Cardiac fibroblast (primary cell): ENCODE results near the gene FANCD2.
"Not testable (repeated sequence)": the region's sequence is repeated elsewhere in the genome, so short reads cannot be mapped to it uniquely, and the experiment has no call there.

ENCODE experiments used
- DNase-seq, 2 donors: peaks; one replicate each; pipeline versions ENCODE4 v3.0.0 to v3.0.0-alpha.2; 2010; ENCODE audit warnings: low read depth in 2 of 2
- H3K4me3 ChIP-seq, 2 donors: replicated peaks in 1 of 2; 1 replicate in 1 of 2; 2 replicates in 1 of 2; pipeline ENCODE4 v1.5.1; 2011; ENCODE audit warnings: low read depth in 2 of 2, low read length in 2 of 2, mild to moderate bottlenecking in 2 of 2, moderate library complexity in 1 of 2
- TF ChIP-seq, protein P1 (sequence below): IDR thresholded peaks from one replicate; pipeline ENCODE4 v1.5.1; 2011; ENCODE audit warnings: low read depth, mild to moderate bottlenecking, low read length, inconsistent platforms

The FANCD2 gene

DNA sequence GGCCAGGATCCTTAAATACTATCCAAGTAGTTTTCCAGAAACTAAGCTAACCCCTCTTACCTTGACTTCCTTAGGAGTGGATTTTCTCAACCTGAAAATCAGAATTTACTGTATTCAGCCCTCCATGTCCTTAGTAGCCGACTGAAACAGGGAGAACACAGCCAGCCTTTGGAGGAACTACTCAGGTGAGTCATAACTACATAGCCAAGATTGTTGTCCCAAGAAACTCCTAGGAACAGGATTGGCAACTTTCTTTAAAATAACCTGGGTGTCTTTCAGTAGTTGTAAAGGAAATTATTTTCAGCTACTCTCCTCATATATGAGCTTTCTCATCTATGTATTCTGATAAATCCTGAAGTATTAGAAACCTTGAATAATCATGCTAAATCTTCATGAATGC lies 59.5 kb downstream of the FANCD2 start:
- H3K4me3 ChIP-seq = no peak overlapping the region
- TF ChIP-seq, protein P1, sequence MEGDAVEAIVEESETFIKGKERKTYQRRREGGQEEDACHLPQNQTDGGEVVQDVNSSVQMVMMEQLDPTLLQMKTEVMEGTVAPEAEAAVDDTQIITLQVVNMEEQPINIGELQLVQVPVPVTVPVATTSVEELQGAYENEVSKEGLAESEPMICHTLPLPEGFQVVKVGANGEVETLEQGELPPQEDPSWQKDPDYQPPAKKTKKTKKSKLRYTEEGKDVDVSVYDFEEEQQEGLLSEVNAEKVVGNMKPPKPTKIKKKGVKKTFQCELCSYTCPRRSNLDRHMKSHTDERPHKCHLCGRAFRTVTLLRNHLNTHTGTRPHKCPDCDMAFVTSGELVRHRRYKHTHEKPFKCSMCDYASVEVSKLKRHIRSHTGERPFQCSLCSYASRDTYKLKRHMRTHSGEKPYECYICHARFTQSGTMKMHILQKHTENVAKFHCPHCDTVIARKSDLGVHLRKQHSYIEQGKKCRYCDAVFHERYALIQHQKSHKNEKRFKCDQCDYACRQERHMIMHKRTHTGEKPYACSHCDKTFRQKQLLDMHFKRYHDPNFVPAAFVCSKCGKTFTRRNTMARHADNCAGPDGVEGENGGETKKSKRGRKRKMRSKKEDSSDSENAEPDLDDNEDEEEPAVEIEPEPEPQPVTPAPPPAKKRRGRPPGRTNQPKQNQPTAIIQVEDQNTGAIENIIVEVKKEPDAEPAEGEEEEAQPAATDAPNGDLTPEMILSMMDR = no peak
- no peak for DNase-seq

DNA sequence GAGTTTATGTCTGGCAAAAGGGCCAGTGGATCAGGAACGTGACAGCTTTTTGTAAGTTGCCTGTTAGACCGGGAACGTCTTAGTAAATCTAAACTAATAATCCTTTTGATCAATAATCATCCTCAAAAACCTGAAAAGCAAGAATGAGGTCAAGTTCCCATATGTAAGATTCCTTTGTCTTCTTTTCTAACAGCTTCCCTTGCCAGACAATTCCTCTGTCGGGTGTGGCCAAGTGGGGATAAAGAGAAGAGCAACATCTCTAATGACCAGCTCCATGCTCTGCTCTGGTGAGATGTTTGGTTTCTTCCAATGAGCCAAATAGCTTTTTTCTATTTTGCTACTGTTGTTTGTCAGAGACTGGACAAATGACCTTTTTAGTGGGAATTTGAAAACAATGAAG lies 62.0 kb downstream of the FANCD2 start:
- no peak overlapping the region for H3K4me3 ChIP-seq
- no peak for DNase-seq
- TF ChIP-seq, protein P1 = no peak

DNA sequence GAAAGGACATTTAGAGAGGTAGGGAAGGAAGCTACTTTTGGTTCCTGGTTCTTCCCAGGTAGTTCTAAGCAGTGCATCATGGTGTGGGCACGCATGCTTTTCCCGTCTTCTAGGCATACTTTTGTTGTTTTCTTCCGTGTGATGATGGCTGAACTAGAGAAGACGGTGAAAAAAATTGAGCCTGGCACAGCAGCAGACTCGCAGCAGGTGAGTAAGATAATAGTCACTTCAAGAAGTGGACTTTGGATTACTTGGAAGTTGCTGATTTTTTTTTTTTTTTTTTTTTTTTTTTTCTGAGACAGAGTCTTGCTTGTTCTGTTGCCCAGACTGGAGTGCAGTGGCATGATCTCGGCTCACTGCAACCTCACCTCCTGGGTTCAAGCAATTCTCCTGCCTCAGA lies 63.9 kb downstream of the FANCD2 start:
- H3K4me3 ChIP-seq = no peak overlapping the region
- TF ChIP-seq, protein P1 = no peak
- no peak for DNase-seq

DNA sequence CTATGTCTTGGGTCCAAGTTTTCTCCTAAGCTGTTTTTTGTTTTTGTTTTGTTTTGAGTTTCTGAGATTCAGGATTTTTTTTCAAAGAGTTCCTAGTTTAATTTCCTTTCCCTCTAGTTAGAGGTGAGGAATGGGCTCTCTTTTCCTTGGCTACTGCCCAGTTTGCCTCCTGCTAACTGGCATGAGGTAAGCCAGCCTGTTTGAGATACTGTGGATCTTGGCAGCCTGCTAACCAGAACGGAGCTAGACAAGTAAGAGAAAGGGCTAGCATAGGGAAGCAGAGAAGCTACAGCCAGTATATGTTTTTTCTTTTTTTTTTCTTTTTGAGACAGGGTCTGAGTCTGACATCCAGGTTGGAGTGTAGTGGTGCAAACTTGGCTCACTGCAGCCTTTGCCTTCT lies 64.5 kb downstream of the FANCD2 start:
- H3K4me3 ChIP-seq, DNase-seq: not testable (repeated sequence)

DNA sequence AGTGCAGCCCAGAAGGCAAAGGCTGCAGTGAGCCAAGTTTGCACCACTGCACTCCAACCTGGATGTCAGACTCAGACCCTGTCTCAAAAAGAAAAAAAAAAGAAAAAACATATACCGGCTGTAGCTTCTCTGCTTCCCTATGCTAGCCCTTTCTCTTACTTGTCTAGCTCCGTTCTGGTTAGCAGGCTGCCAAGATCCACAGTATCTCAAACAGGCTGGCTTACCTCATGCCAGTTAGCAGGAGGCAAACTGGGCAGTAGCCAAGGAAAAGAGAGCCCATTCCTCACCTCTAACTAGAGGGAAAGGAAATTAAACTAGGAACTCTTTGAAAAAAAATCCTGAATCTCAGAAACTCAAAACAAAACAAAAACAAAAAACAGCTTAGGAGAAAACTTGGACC lies 65.2 kb downstream of the FANCD2 start:
- H3K4me3 ChIP-seq, DNase-seq: not testable (repeated sequence)

DNA sequence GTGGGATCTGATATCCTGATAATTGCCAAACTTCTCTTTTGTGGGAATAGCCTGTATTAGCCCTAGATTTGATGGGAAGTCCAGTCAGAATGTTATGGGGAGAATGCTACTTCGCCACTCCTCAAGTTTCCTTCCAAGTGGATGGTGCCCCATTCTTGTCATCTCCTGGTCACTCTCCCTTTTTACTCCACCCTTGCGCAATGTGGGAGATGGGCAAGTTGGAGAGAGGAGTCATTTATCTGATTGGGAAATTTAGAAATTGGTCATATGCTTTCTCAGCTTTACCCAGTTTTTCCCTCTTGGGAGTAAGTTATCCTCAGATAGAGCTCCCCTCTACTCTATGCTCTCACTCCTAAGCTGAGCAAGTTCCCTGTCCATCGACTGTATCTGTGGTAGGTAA lies 67.4 kb downstream of the FANCD2 start:
- TF ChIP-seq, protein P1 = no peak
- no peak overlapping the region for H3K4me3 ChIP-seq
- no peak for DNase-seq

DNA sequence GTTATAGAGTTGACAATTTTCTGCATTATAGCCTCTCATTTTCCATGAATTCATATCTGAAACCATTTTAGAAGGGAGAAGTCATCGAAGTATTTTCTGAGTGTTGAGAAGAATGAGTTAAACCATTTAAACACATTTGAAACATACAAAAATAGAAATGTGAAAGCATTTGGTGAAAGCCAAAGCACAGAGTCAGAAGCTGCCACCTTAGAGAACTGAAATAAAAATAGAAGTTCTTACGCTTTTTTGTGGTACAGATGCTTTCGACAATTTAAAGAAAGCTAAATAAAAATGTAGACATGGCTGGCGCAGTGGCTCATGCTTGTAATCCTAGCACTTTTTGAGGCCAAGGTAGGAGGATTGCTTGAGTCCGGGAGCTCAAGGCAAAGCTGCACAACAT lies 72.8 kb downstream of the FANCD2 start:
- no peak overlapping the region for H3K4me3 ChIP-seq

DNA sequence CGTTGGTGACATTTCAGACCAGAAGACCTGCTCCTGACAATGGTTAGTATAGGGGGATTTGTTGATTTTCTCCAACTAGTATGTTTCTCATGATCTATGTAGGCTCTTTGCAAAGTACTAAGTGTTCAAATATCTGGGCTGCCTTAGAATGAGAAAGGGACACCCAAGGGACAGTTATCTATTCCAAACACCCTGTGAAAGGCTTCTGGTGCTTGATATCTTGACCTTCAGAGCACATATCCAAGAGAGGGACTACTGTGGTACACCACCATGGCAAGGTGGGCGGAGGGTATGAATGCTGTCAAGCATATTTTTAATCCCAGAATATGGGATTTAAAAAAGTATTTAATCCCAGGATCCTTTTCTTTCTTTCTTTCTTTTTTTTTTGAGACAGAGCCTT lies 80.7 kb downstream of the FANCD2 start:
- no peak for DNase-seq

More for the DNA sequence above, 72.8 kb downstream of the FANCD2 start:
- TF ChIP-seq, protein P1 = no peak
- no peak for DNase-seq

More for the DNA sequence above, 80.7 kb downstream of the FANCD2 start:
- no peak overlapping the region for H3K4me3 ChIP-seq
- TF ChIP-seq, protein P1 = no peak
